Astrocyte (in vitro differentiated cells and primary cell): ENCODE data around the gene RPS6KA1. TPM values are rescaled to one million over a fixed set of nuclear protein-coding genes. Genes with fewer than 3 reads are reported as not detected.

ENCODE experiments used
- DNase-seq: peaks from one replicate; pipeline ENCODE4 v3.0.0-alpha.2; 2010; ENCODE audit warnings: low read depth
- FAIRE-seq: peaks from 2 replicates; lab custom pipeline; 2011; peaks lifted over from hg19 to GRCh38; lab: Jason Lieb, UNC
- H2AFZ ChIP-seq: 2 replicates; pipeline ENCODE4 v1.6.0; 2012; ENCODE audit warnings: low read depth, low read length, inconsistent platforms
- H3K27ac ChIP-seq: 2 replicates; pipeline ENCODE4 v1.5.1; 2011; ENCODE audit warnings: low read depth, low read length, inconsistent platforms
- H3K27me3 ChIP-seq: 2 replicates; pipeline ENCODE4 v1.6.0; 2011; ENCODE audit warnings: low read length, inconsistent platforms; ENCODE audit not compliant: insufficient read depth
- H3K36me3 ChIP-seq: 2 replicates; pipeline ENCODE4 v1.5.1; 2011; ENCODE audit warnings: low read length, inconsistent platforms; ENCODE audit not compliant: insufficient read depth
- H3K4me1 ChIP-seq: 2 replicates; pipeline ENCODE4 v1.5.1; 2011; ENCODE audit warnings: low read length, inconsistent platforms; ENCODE audit not compliant: insufficient read depth
- H3K4me2 ChIP-seq: 2 replicates; pipeline ENCODE4 v1.6.0; 2012; ENCODE audit warnings: low read length, inconsistent platforms
- H3K4me3 ChIP-seq: 2 replicates; pipeline ENCODE4 v1.5.1; 2011; ENCODE audit warnings: low read depth, mild to moderate bottlenecking, low read length, inconsistent platforms; ENCODE audit not compliant: insufficient read depth
- H3K79me2 ChIP-seq: 2 replicates; pipeline ENCODE4 v1.6.0; 2012; ENCODE audit warnings: mild to moderate bottlenecking, low read length, inconsistent platforms; ENCODE audit not compliant: insufficient read depth
- H3K9ac ChIP-seq: 2 replicates; pipeline ENCODE4 v1.6.0; 2012; ENCODE audit warnings: mild to moderate bottlenecking, low read length, inconsistent platforms
- H3K9me3 ChIP-seq: 2 replicates; pipeline ENCODE4 v1.5.1; 2012; ENCODE audit warnings: low read depth, mild to moderate bottlenecking, low read length, inconsistent platforms; ENCODE audit not compliant: insufficient read depth
- H4K20me1 ChIP-seq: 2 replicates; pipeline ENCODE4 v1.6.0; 2012; ENCODE audit warnings: low read length, inconsistent platforms; ENCODE audit not compliant: insufficient read depth
- H3K27ac Mint-ChIP-seq: one replicate; pipeline ENCODE4 v1.8.0; 2021; ENCODE audit warnings: mild to moderate bottlenecking, mixed read lengths; ENCODE audit not compliant: unreplicated experiment
- H3K27me3 Mint-ChIP-seq: one replicate; pipeline ENCODE4 v1.8.0; 2021; ENCODE audit warnings: low read depth, mixed read lengths; ENCODE audit not compliant: unreplicated experiment
- H3K36me3 Mint-ChIP-seq: one replicate; pipeline ENCODE4 v1.8.0; 2021; ENCODE audit warnings: low read depth, mixed read lengths; ENCODE audit not compliant: unreplicated experiment
- H3K4me1 Mint-ChIP-seq: one replicate; pipeline ENCODE4 v1.8.0; 2021; ENCODE audit warnings: low read depth, mixed read lengths; ENCODE audit not compliant: unreplicated experiment
- H3K4me3 Mint-ChIP-seq: one replicate; pipeline ENCODE4 v1.8.0; 2021; ENCODE audit warnings: mild to moderate bottlenecking, moderate library complexity, mixed read lengths; ENCODE audit not compliant: unreplicated experiment
- H3K9me3 Mint-ChIP-seq: one replicate; pipeline ENCODE4 v1.8.0; 2021; ENCODE audit warnings: mild to moderate bottlenecking, mixed read lengths; ENCODE audit not compliant: unreplicated experiment
- EZH2 ChIP-seq: IDR thresholded peaks from 2 replicates; pipeline ENCODE4 v1.6.1; 2012; ENCODE audit warnings: mild to moderate bottlenecking, low read length, inconsistent platforms; ENCODE audit not compliant: insufficient read depth
- total RNA-seq: library from RNA; stranded (reverse); gene quantifications from 2 replicates; pipeline ENCODE4 v1.2.1, GENCODE V29; 2021
- TF ChIP-seq, protein P1 (sequence below): IDR thresholded peaks from 2 replicates; pipeline ENCODE4 v1.5.1; 2011; ENCODE audit warnings: low read depth, mild to moderate bottlenecking, inconsistent platforms, low read length, moderate library complexity; ENCODE audit not compliant: insufficient read depth

RPS6KA1 gene
- total RNA-seq, 1 donor from 2014 or later = 11.8 TPM

DNA sequence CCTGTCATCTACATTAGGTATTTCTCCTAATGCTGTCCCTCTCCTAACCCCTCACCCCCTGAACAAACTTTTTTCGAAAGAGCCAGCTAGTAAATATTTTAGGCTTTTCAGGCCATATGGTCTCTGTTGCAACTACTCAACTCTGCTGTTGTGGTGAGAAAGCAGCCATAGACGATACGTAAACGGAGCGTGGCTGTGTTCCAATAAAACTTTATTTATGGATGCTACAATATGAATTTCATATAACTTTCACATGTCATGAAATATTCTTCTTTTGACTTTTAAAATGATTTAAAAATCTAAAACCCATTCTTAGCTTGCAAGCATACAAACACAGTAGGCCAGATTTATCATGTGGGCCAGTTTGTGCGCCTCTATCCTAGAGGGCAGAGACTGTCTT lies 11.2 kb upstream of the RPS6KA1 start:
- Histone ChIP-seq H3K9me3 (no peaks in the 10 kb centered on the region), H2AFZ (no peak overlapping the region), H3K9ac (no peak overlapping the region), H4K20me1 (no peaks in the 10 kb centered on the region), H3K27me3 (peaks cover 14% of the 10 kb centered on the region), H3K27ac (no peak overlapping the region), H3K79me2 (no peaks in the 10 kb centered on the region), H3K4me2 (no peak overlapping the region), H3K4me1 (no peaks in the 10 kb centered on the region), H3K36me3 (no peaks in the 10 kb centered on the region), H3K4me3 (no peak overlapping the region)
- DNase-seq (no peak), FAIRE-seq (no peak)
- peaks cover 16% of the 10 kb centered on the region for H3K27me3 Mint-ChIP-seq
- no peak overlapping the region for H3K27ac Mint-ChIP-seq
- TF ChIP-seq, protein P1, sequence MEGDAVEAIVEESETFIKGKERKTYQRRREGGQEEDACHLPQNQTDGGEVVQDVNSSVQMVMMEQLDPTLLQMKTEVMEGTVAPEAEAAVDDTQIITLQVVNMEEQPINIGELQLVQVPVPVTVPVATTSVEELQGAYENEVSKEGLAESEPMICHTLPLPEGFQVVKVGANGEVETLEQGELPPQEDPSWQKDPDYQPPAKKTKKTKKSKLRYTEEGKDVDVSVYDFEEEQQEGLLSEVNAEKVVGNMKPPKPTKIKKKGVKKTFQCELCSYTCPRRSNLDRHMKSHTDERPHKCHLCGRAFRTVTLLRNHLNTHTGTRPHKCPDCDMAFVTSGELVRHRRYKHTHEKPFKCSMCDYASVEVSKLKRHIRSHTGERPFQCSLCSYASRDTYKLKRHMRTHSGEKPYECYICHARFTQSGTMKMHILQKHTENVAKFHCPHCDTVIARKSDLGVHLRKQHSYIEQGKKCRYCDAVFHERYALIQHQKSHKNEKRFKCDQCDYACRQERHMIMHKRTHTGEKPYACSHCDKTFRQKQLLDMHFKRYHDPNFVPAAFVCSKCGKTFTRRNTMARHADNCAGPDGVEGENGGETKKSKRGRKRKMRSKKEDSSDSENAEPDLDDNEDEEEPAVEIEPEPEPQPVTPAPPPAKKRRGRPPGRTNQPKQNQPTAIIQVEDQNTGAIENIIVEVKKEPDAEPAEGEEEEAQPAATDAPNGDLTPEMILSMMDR = no peak
- no peak for TF ChIP-seq EZH2
- peaks cover 2% of the 10 kb centered on the region for H3K9me3 Mint-ChIP-seq
- H3K36me3 Mint-ChIP-seq = no peaks in the 10 kb centered on the region
- H3K4me3 Mint-ChIP-seq = no peak overlapping the region
- no peaks in the 10 kb centered on the region for H3K4me1 Mint-ChIP-seq

DNA sequence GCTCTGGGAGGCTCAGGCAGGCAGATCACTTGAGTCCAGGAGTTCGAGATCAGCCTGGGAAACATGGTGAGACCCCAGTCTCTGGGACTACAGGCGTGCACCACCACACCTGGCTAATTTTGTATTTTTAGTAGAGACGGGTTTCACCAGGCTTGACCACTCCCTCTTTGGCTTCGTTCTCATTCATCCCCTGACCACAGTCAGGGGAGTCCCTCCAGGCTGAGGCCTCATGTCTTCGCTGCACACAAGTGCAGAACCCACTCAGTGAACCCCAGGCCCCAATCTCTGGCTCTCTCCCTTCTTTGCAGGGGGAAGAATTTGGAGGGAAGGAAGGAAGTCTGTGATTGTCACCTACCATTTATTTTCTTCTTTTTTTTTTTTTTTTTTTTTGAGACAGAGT lies 9.2 kb upstream of the RPS6KA1 start:
- no peak overlapping the region for H3K27ac ChIP-seq
- no peak for FAIRE-seq
- no peaks in the 10 kb centered on the region for H3K4me1 ChIP-seq
- TF ChIP-seq, protein P1 = no peak
- no peak for TF ChIP-seq EZH2
- Mint-ChIP-seq H3K9me3 (no peaks in the 10 kb centered on the region), H3K27me3 (peaks cover 30% of the 10 kb centered on the region), H3K36me3 (no peaks in the 10 kb centered on the region), H3K4me1 (no peaks in the 10 kb centered on the region), H3K4me3 (no peak overlapping the region), H3K27ac (no peak overlapping the region)
- H3K9me3 ChIP-seq = no peaks in the 10 kb centered on the region
- no peaks in the 10 kb centered on the region for H3K36me3 ChIP-seq
- no peak overlapping the region for H2AFZ ChIP-seq
- no peak overlapping the region for H3K4me3 ChIP-seq
- no peak overlapping the region for H3K4me2 ChIP-seq
- peaks cover 24% of the 10 kb centered on the region for H3K27me3 ChIP-seq
- H3K9ac ChIP-seq = no peak overlapping the region
- H4K20me1 ChIP-seq = no peaks in the 10 kb centered on the region
- no peaks in the 10 kb centered on the region for H3K79me2 ChIP-seq
- no peak for DNase-seq

DNA sequence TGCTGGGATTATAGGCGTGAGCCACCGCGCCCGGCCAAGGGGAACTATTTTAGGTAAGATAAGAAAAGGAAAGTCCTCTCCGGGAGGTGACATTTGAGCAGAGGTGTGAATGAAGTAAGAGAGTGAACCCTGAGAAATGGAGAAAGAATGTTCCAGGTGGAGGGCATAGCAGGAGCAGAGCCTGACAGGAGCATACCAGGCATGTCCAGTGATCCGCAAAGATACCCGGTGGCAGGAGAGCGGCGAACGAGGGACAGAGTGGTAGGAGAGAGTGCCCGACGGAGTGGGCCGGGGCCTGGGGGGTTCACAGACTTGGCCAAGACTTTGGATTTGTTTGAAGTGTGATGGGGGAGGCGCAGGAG lies 7.9 kb upstream of the RPS6KA1 start:
- FAIRE-seq (no peak), DNase-seq (no peak)
- H3K4me3 ChIP-seq = no peak overlapping the region
- H3K9ac ChIP-seq = no peak overlapping the region
- no peaks in the 10 kb centered on the region for H4K20me1 ChIP-seq
- H3K9me3 ChIP-seq = no peaks in the 10 kb centered on the region
- H3K27ac Mint-ChIP-seq = no peak overlapping the region
- TF ChIP-seq EZH2 = no peak
- TF ChIP-seq, protein P1 = no peak
- H3K4me3 Mint-ChIP-seq = no peak overlapping the region
- H3K9me3 Mint-ChIP-seq = no peaks in the 10 kb centered on the region
- no peak overlapping the region for H3K4me2 ChIP-seq
- H3K27me3 ChIP-seq = peaks cover 24% of the 10 kb centered on the region
- no peaks in the 10 kb centered on the region for H3K4me1 ChIP-seq
- no peaks in the 10 kb centered on the region for H3K36me3 Mint-ChIP-seq
- peaks cover 30% of the 10 kb centered on the region for H3K27me3 Mint-ChIP-seq
- H2AFZ ChIP-seq = no peak overlapping the region
- no peaks in the 10 kb centered on the region for H3K79me2 ChIP-seq
- H3K27ac ChIP-seq = no peak overlapping the region
- no peaks in the 10 kb centered on the region for H3K4me1 Mint-ChIP-seq
- no peaks in the 10 kb centered on the region for H3K36me3 ChIP-seq
